GM19023 (cell line): ENCODE data around the gene DHFR2.

ENCODE experiments used
- ATAC-seq: cut with Tn5 transposase; IDR thresholded peaks from one replicate; pipeline ENCODE4 v1.9.1; 2021; ENCODE audit warnings: mild to moderate bottlenecking, moderate library complexity; ENCODE audit not compliant: unreplicated experiment

The DHFR2 gene

DNA sequence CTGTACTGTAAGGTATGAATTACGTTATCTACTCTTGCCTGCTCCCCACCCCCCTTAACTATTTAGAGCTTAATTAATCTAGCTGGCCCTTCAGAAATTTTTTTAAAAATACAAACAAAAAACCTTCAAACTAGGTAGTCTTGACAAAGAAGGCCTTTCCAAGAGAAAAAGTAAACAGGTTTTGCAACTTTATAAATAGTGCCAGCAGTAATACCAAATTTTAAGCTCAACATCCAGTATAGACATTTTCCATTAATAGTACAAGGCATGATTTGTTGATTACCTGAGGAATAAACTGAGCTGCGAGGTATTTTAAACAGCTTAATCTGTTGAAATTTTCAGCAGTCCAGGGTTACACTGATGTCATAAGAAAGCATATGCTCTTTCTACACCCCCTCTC is 54.5 kb downstream of the DHFR2 start:
- no peak for ATAC-seq
